ENCODE data around the gene AMPD3.

AMPD3 gene

GRCh38 chr11:10488121-10488933 is 33.3 kb downstream of the AMPD3 start:
- DNase-seq (ENCODE audit: low read depth in 2 of 2), result no peak

DNA sequence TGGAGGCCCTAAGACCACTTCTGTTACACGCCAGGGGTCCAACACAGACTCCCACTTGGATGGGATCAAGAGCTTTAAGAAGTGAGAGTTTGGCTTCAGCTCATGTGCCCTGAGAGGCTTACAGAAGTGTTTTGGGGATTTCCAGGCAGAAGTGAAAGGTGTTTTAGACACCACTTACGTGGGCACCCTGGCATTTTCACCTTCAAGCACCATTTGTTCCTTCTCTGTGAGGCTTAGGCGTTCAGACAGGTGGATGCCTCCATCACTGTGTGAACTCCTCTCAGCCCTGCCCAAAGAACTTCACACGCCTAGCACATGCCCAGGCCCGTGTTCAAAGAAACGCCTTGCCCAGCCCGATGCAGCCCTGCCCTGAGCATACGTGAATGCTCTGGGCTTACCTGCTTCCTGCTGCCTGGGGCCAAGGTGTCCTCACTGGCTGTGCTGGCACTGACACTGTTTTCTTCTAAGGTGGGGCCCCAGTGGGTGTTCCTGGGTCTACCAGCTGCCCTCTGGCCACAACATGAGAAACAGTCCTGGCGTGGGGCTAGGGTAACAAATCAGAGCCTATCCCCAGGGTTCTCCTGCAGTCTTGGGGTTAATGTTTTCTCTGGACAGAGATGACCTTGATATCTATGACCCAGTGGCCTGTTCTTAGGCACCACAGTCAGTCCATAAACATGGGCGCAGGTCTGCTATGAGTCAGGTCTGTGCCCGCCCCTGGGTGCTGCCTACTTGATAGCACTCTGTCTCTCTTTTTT is 34.0 kb downstream of the AMPD3 start:
- no peak for DNase-seq (ENCODE audit: low read depth in 2 of 2)

- DNase-seq (ENCODE audit: low read depth in 2 of 2), result no peak
Observed at GRCh38 chr11:10490032-10490397, 35.0 kb downstream of the AMPD3 start.

DNA sequence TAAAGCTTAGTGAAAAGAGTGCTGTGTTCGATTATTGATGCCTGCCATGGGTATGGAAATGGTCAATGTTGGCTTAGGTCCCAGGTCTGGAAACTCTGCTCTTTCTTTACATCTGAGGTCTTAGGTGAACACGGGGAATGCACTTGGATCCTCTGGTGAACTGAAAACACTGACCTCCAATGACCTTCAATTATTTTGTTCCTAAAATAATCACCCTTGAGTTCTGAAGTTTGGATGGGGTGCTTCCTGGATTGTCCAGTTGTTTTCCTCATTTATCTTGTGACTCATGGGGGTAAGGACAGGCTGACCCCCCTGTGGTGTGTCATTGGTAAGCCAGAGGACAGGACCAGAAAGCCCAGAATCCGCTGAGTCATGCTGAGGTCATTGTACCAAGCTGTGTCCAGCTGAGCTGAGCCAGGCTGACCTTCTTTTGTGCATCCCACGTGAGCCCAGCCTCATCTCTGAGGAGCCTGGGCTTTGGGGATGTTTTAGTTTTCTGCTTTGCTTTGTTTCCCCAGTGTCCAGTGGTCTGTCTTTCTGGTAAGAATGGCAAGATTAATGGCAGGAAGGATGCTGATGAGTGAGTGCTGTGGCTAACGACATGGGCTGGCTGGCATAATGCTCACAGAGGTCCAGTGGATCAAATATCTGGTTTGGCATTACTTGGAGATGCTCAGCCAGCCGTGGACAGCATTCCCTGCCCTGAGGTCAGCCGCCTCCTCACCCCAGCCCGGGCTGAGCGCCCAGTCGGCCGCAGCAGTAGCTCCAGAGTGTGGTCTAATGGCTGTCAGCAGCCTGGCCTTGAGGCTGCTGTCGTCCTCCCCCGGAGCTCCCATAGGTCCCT is 35.6 kb downstream of the AMPD3 start:
- peak; percentile 14 to 18 for DNase-seq (ENCODE audit: low read depth in 2 of 2)

- DNase-seq (ENCODE audit: low read depth in 2 of 2), result no peak
Observed at GRCh38 chr11:10492084-10492483, 37.0 kb downstream of the AMPD3 start.

- DNase-seq (ENCODE audit: low read depth in 2 of 2), result no peak
Observed at GRCh38 chr11:10493041-10493663, 38.1 kb downstream of the AMPD3 start.

DNA sequence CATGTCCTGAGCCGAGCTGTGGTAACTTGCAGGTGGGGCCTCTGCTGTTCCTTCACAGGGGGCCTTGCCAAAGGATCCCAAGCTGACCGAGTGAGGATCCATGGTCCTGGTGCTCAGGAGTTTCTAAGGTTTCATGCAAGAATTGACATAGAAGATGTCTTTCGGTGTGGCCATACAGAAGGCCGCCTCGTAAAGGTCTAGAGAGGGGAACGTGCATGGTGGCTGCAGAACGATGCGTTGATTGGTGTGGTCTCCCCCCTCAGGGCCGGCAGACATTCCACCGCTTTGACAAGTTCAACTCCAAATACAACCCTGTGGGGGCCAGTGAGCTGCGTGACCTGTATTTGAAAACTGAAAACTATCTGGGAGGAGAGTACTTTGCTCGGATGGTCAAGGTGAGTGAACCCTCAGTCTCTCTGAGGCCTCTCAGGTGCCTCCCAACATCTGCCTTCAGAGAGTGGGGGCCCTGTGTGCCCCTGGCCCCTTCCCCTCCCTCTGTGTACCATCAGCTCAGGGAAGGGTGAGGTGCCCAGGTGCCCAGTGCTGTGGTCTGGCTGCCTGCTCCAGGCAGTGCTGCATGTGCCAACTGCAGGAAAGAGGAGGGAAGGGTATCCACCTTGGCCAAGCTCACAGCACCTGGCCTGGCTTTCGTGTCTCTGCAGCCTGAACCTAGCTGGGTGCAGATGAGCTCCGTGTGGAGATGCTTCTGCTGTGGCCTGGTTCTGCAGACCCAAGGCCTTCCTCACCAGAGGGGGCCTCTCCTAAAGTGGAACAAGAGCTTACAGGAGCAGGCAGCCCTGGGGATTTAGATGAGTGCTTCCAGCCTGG is 39.8 kb downstream of the AMPD3 start:
- no peak for DNase-seq (ENCODE audit: low read depth in 2 of 2)

DNA sequence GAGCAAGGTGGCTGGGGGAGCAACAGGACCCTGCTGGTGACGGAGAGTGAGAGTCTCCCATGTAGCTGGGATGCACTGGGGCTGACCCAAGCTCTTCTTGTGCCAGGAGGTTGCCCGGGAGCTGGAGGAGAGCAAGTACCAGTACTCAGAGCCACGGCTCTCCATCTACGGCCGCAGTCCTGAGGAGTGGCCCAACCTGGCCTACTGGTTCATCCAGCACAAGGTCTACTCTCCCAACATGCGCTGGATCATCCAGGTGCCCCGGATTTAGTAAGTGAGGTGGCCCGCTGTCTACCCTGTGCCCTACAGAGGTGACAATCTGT is 40.4 kb downstream of the AMPD3 start:
- DNase-seq (ENCODE audit: low read depth in 2 of 2), result no peak

DNA sequence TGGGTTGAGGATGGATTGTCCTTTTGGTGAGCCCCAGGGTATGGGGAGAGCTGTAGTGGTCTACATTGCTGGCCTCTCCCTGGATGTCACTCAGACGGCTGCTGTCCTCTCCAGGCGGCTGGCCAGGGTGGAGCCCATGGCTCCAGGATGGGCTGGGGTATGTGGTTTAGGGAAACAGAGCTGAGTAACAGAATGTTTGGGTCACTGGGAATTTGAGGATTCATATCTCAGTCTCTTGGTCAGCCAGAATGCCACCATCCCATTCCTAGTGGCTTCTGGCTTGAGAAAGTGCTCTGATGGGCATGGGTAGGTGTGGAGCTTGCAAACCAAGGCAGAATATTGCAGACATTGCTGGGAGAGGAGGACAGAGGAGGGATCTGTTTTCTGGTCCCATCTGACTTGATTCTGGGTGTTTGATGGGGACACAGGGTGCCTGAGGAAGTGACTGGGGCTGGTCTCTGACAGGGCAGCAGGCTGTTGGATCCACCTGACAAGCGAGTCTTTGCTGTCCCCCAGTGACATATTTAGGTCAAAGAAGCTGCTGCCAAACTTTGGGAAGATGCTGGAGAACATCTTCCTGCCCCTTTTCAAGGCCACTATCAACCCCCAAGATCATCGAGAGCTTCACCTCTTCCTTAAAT is 41.4 kb downstream of the AMPD3 start:
- no peak for DNase-seq (ENCODE audit: low read depth in 2 of 2)

- DNase-seq (ENCODE audit: low read depth in 2 of 2), result no peak
Observed at GRCh38 chr11:10497371-10498021, 42.4 kb downstream of the AMPD3 start.

DNA sequence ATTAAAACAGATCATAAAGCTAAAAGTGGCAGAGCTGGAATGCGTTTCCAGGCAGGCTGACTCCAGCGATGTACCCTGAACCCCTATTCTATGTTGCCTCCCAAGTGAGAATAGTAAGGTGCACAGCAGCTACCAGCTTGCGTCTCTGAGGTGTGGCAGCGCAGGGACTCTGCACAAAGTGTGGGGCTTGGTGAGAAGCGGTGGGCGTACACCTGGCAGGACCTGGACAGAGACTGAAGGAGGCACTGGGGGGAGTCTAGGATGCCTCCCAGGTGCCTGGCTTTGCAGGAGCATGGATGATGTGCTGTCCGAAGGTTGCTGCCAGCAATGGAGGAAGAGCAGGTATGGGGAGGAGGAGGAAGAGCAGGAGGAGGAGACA is 42.9 kb downstream of the AMPD3 start:
- no peak for DNase-seq (ENCODE audit: low read depth in 2 of 2)

- DNase-seq (ENCODE audit: low read depth in 2 of 2), result no peak
Observed at GRCh38 chr11:10498426-10499250, 43.6 kb downstream of the AMPD3 start.

- DNase-seq (ENCODE audit: low read depth in 2 of 2), result no peak
Observed at GRCh38 chr11:10499452-10499851, 44.4 kb downstream of the AMPD3 start.

- no peak for DNase-seq (ENCODE audit: low read depth in 2 of 2)
Observed at GRCh38 chr11:10499874-10500601, 45.0 kb downstream of the AMPD3 start.

DNA sequence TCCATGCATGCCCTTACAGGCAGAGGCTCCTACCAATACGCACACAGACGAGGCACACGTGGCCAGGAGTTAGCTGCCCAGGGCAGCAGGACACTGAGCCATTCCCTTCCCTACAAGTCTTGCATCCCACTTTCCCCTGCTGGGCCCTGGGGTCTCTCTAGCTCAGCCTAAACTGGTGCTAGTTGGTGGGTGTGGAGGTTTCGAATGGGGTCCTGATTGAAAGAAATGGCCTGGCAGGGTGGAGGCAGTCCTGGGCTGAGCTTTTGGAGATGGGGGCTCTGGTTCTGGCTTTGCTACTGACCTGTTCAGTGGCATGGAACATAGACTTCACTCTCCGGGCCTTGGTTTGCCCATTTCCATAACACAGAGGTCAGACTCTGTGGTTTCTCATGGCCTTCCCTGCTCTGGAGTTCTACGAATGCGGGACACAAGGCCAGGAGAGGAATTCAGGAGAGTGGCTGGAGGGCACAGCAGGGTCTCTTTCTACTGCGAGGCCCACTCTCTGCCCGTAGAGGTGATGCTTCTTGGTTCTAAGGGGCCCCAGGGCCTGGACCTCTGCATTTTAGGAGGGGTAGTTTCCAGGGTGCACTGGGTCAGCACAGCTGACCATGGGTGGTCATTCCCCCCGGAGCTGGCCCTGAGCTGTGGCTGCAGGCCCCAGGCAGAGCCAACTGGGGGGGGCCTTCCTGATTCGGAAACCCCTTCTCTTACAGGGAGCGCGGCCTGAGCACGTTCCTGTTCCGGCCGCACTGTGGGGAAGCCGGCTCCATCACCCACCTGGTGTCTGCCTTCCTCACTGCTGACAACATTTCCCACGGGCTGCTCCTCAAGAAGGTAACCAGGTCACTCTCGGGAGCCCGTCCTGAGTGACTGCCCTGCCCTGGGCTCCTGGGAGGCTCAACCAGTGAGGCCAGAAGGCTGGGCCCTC is 46.0 kb downstream of the AMPD3 start:
- DNase-seq (ENCODE audit: low read depth in 2 of 2), result no peak

DNA sequence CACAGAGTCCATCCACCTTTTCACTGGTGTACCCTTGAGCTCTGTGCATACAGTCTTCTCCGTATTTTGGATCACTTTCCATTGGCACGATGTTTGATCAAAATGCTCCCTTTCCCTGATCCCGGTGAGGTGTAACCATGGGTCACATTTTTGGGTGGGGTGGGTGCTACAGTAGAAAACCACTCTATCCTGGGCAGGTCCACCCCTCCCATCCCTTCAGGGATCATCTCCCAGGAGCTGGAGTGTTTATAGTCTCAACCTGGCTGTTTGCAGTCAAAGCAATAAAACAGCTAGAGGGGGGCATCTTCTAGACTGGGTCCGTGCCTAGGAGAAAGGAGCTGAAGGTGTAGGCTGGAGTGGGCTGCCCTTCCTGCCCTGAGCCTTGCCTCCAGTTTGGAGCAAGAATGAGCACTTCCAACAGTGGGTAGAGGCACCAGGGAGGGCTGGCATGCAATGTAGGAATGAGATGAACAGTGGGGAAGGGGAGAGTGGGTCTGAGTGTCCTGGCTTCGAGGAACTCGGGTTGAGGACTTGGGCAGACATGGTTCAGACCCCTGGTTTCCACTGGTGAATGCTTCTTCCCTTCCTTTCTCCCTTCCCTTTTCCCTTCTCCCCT is 47.1 kb downstream of the AMPD3 start:
- DNase-seq (ENCODE audit: low read depth in 2 of 2), result no peak

GRCh38 chr11:10502770-10503169 is 47.7 kb downstream of the AMPD3 start:
- no peak for DNase-seq (ENCODE audit: low read depth in 2 of 2)

Measured in fibroblast of skin of left quadriceps (primary cell).